Inferior parietal cortex (tissue), 1 donor: ENCODE data around the gene SST.

Experiments used
- DNase-seq: peaks from one replicate; pipeline ENCODE4 v3.0.0-alpha.2; 2016; ENCODE audit errors: extremely low spot score

The SST gene

GRCh38 chr3:187629711-187630110 lies 40.5 kb downstream of the SST start:
- no peak for DNase-seq

GRCh38 chr3:187628169-187628568 lies 42.0 kb downstream of the SST start:
- DNase-seq = no peak

- no peak for DNase-seq
Observed at GRCh38 chr3:187626581-187626980, 43.6 kb downstream of the SST start.

GRCh38 chr3:187624588-187624987 lies 45.6 kb downstream of the SST start:
- DNase-seq = no peak

GRCh38 chr3:187623285-187623814 lies 46.8 kb downstream of the SST start:
- DNase-seq = no peak

- DNase-seq = no peak
Observed at GRCh38 chr3:187621881-187622280, 48.3 kb downstream of the SST start.

- no peak for DNase-seq
Observed at GRCh38 chr3:187619461-187619860, 50.7 kb downstream of the SST start.
